PFSK-1 (cell line): ENCODE data around the gene SLC24A5.

Source experiments
- FOXP2 ChIP-seq: optimal IDR thresholded peaks from 2 replicates; pipeline ENCODE3; 2011; ENCODE audit warnings: borderline replicate concordance, control low read depth, inconsistent platforms; ENCODE audit not compliant: insufficient read depth; ENCODE audit errors: extremely low read length, extremely low read depth
- POLR2AphosphoS5 ChIP-seq: IDR thresholded peaks from 2 replicates; pipeline ENCODE4 v1.6.1; 2012; ENCODE audit warnings: low read depth, mild to moderate bottlenecking, control low read depth, low read length, moderate library complexity
- REST ChIP-seq, 2 experiments: IDR thresholded peaks; 2 replicates each; pipeline versions ENCODE4 v1.6.1 to v1.8.0; 2011 to 2012; ENCODE audit warnings: low read depth in 2 of 2, low read length in 2 of 2, control low read depth in 1 of 2, inconsistent platforms in 1 of 2, mild to moderate bottlenecking in 1 of 2, moderate library complexity in 1 of 2; ENCODE audit not compliant: insufficient read depth in 1 of 2
- SIN3A ChIP-seq: IDR thresholded peaks from 2 replicates; pipeline ENCODE4 v1.6.1; 2012; ENCODE audit warnings: mild to moderate bottlenecking, low read length, moderate library complexity, borderline replicate concordance; ENCODE audit not compliant: insufficient read depth
- TAF1 ChIP-seq: IDR thresholded peaks from 2 replicates; pipeline ENCODE4 v1.6.1; 2012; ENCODE audit warnings: low read length, control low read depth, borderline replicate concordance; ENCODE audit not compliant: insufficient read depth

The SLC24A5 gene

GRCh38 chr15:48105936-48106335 is 14.9 kb upstream of the SLC24A5 start:
- TF ChIP-seq FOXP2 (no peak), POLR2AphosphoS5 (no peak), TAF1 (no peak), REST (IDR thresholded peaks at IDR 0.05; ENCODE audit: insufficient read depth in 1 of 2, low read depth in 2 of 2, low read length in 2 of 2) (no peak)

- TF ChIP-seq TAF1 (no peak), POLR2AphosphoS5 (no peak), SIN3A (no peak), FOXP2 (no peak), REST (IDR thresholded peaks at IDR 0.05; ENCODE audit: insufficient read depth in 1 of 2, low read depth in 2 of 2, low read length in 2 of 2) (no peak)
These were observed 11.6 kb upstream of the SLC24A5 start for GRCh38 chr15:48109212-48109611.

GRCh38 chr15:48109856-48110531 is 10.8 kb upstream of the SLC24A5 start:
- no peak for TF ChIP-seq TAF1
- TF ChIP-seq POLR2AphosphoS5: no peak
- no peak for TF ChIP-seq SIN3A
- no peak for TF ChIP-seq REST (IDR thresholded peaks at IDR 0.05; ENCODE audit: insufficient read depth in 1 of 2, low read depth in 2 of 2, low read length in 2 of 2)
- TF ChIP-seq FOXP2: no peak

GRCh38 chr15:48112242-48112641 is 8.5 kb upstream of the SLC24A5 start:
- no peak for TF ChIP-seq REST (IDR thresholded peaks at IDR 0.05; ENCODE audit: insufficient read depth in 1 of 2, low read depth in 2 of 2, low read length in 2 of 2)
- no peak for TF ChIP-seq FOXP2
- no peak for TF ChIP-seq SIN3A
- TF ChIP-seq POLR2AphosphoS5: no peak
- TF ChIP-seq TAF1: no peak

- no peak for TF ChIP-seq TAF1
- no peak for TF ChIP-seq SIN3A
- TF ChIP-seq POLR2AphosphoS5: no peak
- no peak for TF ChIP-seq REST (IDR thresholded peaks at IDR 0.05; ENCODE audit: insufficient read depth in 1 of 2, low read depth in 2 of 2, low read length in 2 of 2)
- no peak for TF ChIP-seq FOXP2
These were observed 1.5 kb upstream of the SLC24A5 start for GRCh38 chr15:48119277-48119676.
